GM18511 (cell line): ENCODE results near the gene SLC2A4.
"Not testable (repeated sequence)": the region's sequence is repeated elsewhere in the genome, so short reads cannot be mapped to it uniquely, and the experiment has no call there.

ENCODE experiments used
- ATAC-seq: cut with Tn5 transposase; IDR thresholded peaks from one replicate; pipeline ENCODE4 v1.9.1; 2021; ENCODE audit warnings: mild to moderate bottlenecking, moderate library complexity; ENCODE audit not compliant: unreplicated experiment

Gene SLC2A4

GRCh38 chr17:7322520-7323194 is 41.1 kb downstream of the SLC2A4 start:
- no peak for ATAC-seq

- ATAC-seq = no peak
Measured at GRCh38 chr17:7323731-7324437, 42.4 kb downstream of the SLC2A4 start.

DNA sequence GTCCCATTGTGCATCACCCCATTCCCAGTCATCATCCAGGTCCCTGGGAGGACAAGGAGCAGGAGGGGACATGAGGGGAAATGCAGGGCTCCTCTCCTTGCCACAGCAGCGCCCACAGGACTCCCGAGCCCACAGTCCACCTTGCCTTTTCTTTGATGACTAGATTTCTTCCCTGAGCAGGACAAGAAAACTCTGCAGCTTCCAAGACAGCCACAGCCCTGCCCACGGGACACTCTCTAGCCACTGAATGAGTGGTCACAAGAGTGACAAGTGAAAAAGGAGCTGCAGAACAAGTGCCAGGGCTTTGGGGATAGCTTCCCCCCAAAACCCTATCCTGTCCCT is 42.9 kb downstream of the SLC2A4 start:
- ATAC-seq = no peak

- ATAC-seq = no peak
Measured at GRCh38 chr17:7325031-7325528, 43.6 kb downstream of the SLC2A4 start.

DNA sequence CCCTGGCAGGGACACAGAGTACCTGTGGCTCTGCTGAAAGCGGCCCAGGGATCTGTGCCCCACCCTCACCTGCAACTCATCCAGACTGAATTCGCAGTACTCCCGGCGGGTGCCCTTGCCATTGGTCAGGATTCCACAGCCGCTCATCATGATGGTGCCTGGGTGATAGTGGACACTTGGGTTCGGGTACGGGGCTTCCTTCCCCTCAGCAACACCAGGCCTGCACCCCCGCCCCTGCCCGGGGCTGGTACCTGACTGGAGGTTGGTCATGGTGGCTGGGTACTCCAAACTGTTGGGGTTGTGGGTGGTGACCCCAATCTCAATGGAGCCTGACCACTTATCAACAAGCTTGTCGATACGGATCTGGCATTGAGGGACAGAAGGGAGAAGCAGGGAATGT is 44.7 kb downstream of the SLC2A4 start:
- ATAC-seq = no peak

GRCh38 chr17:7327056-7327455 is 45.5 kb downstream of the SLC2A4 start:
- ATAC-seq = no peak

DNA sequence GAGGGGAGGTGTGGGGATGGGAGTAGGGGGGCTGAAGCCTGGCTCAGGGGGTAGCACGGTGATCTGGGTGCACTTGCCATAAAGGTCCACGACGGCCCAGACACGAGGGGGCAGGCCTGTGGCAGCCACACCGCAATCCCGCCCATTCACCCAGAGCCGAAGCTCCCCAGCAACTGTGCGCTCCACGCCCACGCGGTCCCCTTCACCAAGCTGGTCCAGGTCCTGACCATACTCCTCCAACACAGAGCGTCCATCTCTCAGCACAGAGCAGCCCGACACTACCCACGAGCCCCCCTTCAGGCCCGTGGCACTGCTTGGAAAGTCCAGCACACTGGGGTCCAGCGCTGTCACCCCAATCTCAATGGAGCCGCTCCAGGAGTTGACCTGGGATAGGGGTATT is 46.0 kb downstream of the SLC2A4 start:
- no peak for ATAC-seq

GRCh38 chr17:7328009-7328408 is 46.5 kb downstream of the SLC2A4 start:
- ATAC-seq = no peak

- ATAC-seq = peak; percentile 21
Measured at GRCh38 chr17:7328840-7329373, 47.4 kb downstream of the SLC2A4 start, which contains the start of gene NEURL4. Gene NEURL4, minus strand, starts transcription at chr17:7329335. Its CDS starts 23 bp downstream, at chr17:7329312.

DNA sequence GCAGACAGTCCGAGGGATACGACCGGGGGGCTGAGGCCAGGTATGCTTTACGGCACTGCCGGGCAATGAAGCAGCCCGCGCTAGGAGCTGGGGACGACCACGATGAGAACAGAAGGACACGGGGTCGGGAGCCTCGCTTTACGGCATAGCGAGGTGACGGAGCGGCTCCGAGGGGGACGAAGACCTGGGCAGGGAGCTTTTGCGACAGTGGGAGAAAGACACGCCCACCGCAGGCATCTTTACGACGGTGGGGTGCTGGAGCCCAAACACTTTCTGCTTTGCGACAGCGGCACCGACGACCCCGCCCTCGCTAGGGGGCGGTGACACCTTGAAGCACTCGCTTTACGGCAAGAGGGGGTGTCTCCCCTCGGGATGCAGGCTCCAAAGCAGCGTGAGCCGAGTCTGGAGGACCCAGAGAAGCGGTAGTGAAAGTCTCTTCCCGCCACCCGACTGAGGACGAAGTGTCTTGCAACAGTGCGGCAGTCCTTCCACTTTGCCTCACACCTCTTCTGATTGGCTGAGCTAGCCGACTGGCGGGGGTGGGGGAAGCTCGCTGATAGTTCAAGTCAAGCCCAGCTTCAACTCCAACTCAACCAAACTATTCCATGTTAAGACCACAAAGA is 48.0 kb downstream of the SLC2A4 start:
- peak; percentile 64 for ATAC-seq

GRCh38 chr17:7329997-7330637 is 48.6 kb downstream of the SLC2A4 start:
- peak; percentile 57 for ATAC-seq

GRCh38 chr17:7330638-7331015 is 49.1 kb downstream of the SLC2A4 start:
- ATAC-seq = no peak

DNA sequence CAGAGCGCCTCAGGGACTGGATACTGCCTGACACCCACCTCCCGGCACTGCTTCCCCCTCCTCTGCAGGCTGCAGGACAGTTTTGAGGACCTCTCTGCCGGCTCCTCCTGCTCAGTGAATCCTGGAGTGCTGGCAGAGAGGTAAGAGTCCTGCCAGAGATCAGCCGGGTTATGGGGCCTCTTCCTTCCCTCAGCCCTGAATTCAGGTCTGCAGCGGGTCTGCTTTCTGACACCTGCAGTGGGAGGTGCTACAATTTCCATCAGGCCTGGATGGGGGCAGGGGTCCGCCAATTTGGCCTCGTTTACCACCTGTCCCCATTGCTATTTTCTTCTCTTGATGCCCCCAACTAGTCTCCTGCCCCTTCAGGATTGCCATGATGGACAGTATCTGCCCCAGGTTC is 50.6 kb downstream of the SLC2A4 start:
- ATAC-seq = no peak

DNA sequence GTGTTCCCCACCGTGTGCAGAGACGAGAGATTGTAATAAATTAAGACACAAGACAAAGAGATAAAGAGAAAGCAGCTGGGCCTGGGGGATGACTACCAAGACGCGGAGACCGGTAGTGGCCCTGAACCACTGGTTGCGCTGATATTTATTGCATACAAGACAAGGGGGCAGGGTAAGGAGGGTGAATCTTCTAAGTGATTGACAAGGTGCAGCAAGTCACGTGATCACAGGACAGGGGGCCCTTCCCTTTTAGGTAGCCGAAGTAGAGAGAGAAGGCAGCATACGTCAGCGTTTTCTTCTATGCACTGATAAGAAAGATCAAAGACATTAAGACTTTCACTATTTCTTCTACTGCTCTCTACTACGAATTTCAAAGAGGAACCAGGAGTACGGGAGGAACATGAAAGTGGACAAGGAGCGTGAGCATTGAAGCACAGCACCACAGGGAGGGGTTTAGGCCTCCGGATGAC is 51.1 kb downstream of the SLC2A4 start:
- ATAC-seq = not testable (repeated sequence)

GRCh38 chr17:7334938-7335538 is 53.5 kb downstream of the SLC2A4 start:
- no peak for ATAC-seq

- peak; percentile 18 for ATAC-seq
Measured at GRCh38 chr17:7335765-7336164, 54.2 kb downstream of the SLC2A4 start.

DNA sequence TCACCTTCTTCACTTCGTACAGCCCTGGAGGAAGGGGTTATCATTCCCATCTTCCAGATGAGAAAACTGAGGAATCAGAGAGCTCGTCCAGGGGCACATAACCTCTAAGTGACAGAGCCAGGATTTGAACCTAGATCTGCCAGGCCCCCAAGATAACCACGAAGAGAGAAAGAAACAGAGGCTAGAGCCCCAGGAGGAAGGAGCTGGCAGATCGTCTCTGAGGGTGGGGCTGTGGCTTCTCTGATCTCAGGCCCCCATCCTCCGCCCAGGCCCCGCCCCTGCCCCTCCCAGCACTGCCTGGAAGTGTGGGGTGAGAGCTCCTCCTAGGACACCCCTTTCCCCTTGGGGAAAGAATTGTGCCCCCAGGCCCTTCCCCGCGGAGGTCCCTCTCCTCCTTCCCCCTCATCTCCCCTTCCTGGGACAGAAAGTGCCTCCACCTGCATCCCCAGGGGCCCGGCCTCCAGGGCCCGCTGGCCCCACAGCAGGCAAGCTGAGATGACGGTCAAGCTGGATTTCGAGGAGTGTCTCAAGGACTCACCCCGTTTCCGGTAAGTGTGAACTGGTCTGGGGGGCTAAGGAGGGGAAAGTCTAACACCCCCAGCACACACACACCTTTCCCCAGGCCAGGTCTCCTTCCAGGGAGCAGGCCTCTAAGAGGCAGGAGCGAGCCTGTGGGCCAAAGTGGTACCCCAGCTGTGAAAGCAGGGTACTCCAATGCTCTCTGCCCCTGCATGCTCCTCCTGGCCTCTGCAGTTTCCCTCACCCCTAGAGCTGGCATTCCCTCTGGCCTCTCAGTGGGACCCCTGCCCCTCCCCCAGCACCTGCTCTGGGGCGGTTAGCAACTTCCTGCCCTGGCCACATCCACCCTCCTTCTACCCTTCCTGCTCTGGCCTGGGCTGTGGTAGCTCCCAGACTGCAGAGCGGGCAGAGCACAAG is 55.0 kb downstream of the SLC2A4 start, which contains the start of gene ACAP1:
Gene ACAP1, plus strand, starts transcription at position 290 of the 936 bp plus-strand sequence. Its CDS starts 206 bp downstream, at position 496.
- peak; percentile 78 for ATAC-seq

DNA sequence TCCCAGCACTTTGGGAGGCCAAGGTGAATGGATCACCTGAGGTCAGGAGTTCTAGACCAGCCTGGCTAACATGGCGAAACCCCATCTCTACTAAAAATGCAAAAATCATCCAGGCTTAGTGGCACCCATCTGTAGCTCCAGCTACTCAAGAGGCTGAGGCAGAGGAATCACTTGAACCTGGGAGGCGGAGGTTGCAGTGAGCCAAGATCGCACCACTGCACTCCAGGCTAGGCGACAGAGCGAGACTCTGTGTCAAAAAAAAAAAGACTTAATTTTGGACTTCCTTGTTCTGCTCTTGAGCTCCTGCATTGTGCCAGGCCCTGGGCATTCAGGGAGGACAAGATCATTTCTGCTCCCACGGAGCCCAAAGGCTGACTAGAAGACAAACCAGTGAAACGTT is 56.1 kb downstream of the SLC2A4 start:
- ATAC-seq = not testable (repeated sequence)
